ENCODE results near the gene CCDC88C. TPM values are rescaled to one million over a fixed set of nuclear protein-coding genes. Genes with fewer than 3 reads are reported as not detected.

CCDC88C gene
- total and polyA plus RNA-seq, 2 donors (not counting 3 experiments of a cell fraction or from before 2014, with no cell fraction given): 11.4 to 52.1 TPM

GRCh38 chr14:91274796-91275195 lies 142.8 kb downstream of the CCDC88C start:
- FAIRE-seq (no peak), DNase-seq (ENCODE audit: low read depth, low spot score) (no peak)
- no peaks in the 10 kb centered on the region for H3K79me2 ChIP-seq (ENCODE audit: control insufficient read depth, insufficient read depth, low read length)
- no peak overlapping the region for H2AFZ ChIP-seq (ENCODE audit: low read depth, low read length)
- H3K4me2 ChIP-seq (ENCODE audit: insufficient read depth, low read length): no peak overlapping the region
- intact Hi-C loops (cut with micrococcal nuclease): no loop called here
- ChIA-PET POLR2A (no interaction called here), CTCF (interaction anchor here (1.3 to 1.7 kb wide), 3 partner anchors 11 to 98 kb away, joined by 3 to 6 read pairs (median 4); no protein-coding TSS in a partner anchor)
- H3K27ac ChIP-seq (ENCODE audit: insufficient read depth, low read depth, low read length): no peak overlapping the region
- no peaks in the 10 kb centered on the region for H3K4me1 ChIP-seq (ENCODE audit: control insufficient read depth, extremely low read depth, insufficient read depth, low read length)
- TF ChIP-seq MYC (IDR thresholded peaks at IDR 0.05; ENCODE audit: low read depth, low read length) (no peak), POLR2A (IDR thresholded peaks at IDR 0.05; ENCODE audit: low read depth, low read length) (no peak), POLR2AphosphoS5 (IDR thresholded peaks at IDR 0.05; ENCODE audit: insufficient read depth, low read depth, low read length) (no peak), GATA2 (IDR thresholded peaks at IDR 0.05; ENCODE audit: insufficient read depth, insufficient read length, low read depth, low read length) (no peak), JUN (IDR thresholded peaks at IDR 0.05; ENCODE audit: borderline replicate concordance, insufficient read depth, insufficient read length, low read depth) (no peak), EZH2 (IDR thresholded peaks at IDR 0.05; ENCODE audit: borderline replicate concordance, low read depth, low read length, severe bottlenecking) (no peak), FOS (IDR thresholded peaks at IDR 0.05; ENCODE audit: borderline replicate concordance, insufficient read depth, low read length) (no peak), MAX (IDR thresholded peaks at IDR 0.05; ENCODE audit: insufficient read depth, insufficient read length) (no peak), CTCF (IDR thresholded peaks at IDR 0.05; ENCODE audit: extremely low read depth in 1 of 2, insufficient read depth in 1 of 2, low read depth in 1 of 2, low read length in 2 of 2) (no peak)
- peaks cover 6 to 30% of the 10 kb centered on the region in 2 experiments for H3K36me3 ChIP-seq (ENCODE audit: control insufficient read depth in 2 of 2, extremely low read depth in 1 of 2, insufficient read depth in 2 of 2, low read length in 2 of 2)
- H3K9me3 ChIP-seq (replicated peaks; ENCODE audit: control insufficient read depth, insufficient read depth, low read length): no peaks in the 10 kb centered on the region
- no peaks in the 10 kb centered on the region for H3K27me3 ChIP-seq (ENCODE audit: control insufficient read depth in 2 of 2, insufficient read depth in 2 of 2, low read length in 2 of 2)
- dilution Hi-C loops (cut with MboI; ENCODE audit: extremely low pct_ligation_motif_present, low sequenced_read_pairs): loop anchor here (25.0 kb wide), 1 partner anchor 362 kb away; no protein-coding TSS in a partner anchor
- no peak overlapping the region for H3K9ac ChIP-seq (replicated peaks; ENCODE audit: extremely low read depth, insufficient read depth, low read length)
- no peaks in the 10 kb centered on the region for H3K9me1 ChIP-seq (replicated peaks; ENCODE audit: control insufficient read depth, extremely low read depth, insufficient read depth, low read length)
- no peaks in the 10 kb centered on the region for H4K20me1 ChIP-seq (replicated peaks; ENCODE audit: control insufficient read depth, extremely low read depth, insufficient read depth, low read length)
- no TSS peak for BruUV-seq (replicated peaks)
- no peak overlapping the region for H3K4me3 ChIP-seq (replicated peaks in 1 of 3; ENCODE audit: insufficient read depth in 1 of 3, low read depth in 1 of 3, low read length in 3 of 3)

All from endothelial cell of umbilical vein (primary cell).